Tibial nerve (tissue), 4 donors: ENCODE data around the gene FGF14. TPM values are rescaled to one million over a fixed set of nuclear protein-coding genes. Genes with fewer than 3 reads are reported as not detected.
"Not testable (repeated sequence)": the region's sequence is repeated elsewhere in the genome, so short reads cannot be mapped to it uniquely, and the experiment has no call there.

Experiments used
- DNase-seq, 2 donors: peaks; one replicate each; pipeline ENCODE4 v3.0.0-alpha.2; 2019; ENCODE audit warnings: low spot score in 2 of 2
- H3K27ac ChIP-seq, 4 donors: fragments of 200-600 bp; sonication (generic) in 3 of 4; one replicate each; pipeline ENCODE4 v1.5.1; 2017 to 2019; ENCODE audit warnings: mild to moderate bottlenecking in 1 of 4
- H3K27me3 ChIP-seq, 2 donors: fragments of 200-600 bp; sonication (generic) in 1 of 2; one replicate each; pipeline versions ENCODE4 v1.5.1 to v1.6.0; 2017 to 2019
- H3K36me3 ChIP-seq, 3 donors: fragments of 200-600 bp; sonication (generic); one replicate each; pipeline ENCODE4 v1.5.1; 2018 to 2019
- H3K4me1 ChIP-seq, 4 donors: fragments of 200-600 bp; sonication (generic) in 3 of 4; one replicate each; pipeline ENCODE4 v1.5.1; 2017 to 2019
- H3K4me3 ChIP-seq, 4 donors: fragments of 200-600 bp; sonication (generic) in 3 of 4; one replicate each; pipeline ENCODE4 v1.5.1; 2017 to 2019; ENCODE audit warnings: mild to moderate bottlenecking in 1 of 4, moderate library complexity in 1 of 4
- H3K9me3 ChIP-seq, 4 donors: fragments of 200-600 bp; sonication (generic) in 3 of 4; one replicate each; pipeline ENCODE4 v1.5.1; 2017 to 2019
- CTCF ChIP-seq, 5 experiments: fragments of 200-600 bp in 3 of 5; fragments of 450-650 bp in 2 of 5; sonication (generic) in 3 of 5; IDR thresholded peaks; one replicate each; pipeline ENCODE4 v1.5.1; 2016 to 2019; ENCODE audit warnings: antibody characterized with exemption in 5 of 5, mild to moderate bottlenecking in 3 of 5, moderate library complexity in 2 of 5
- EP300 ChIP-seq, 2 donors: sonication (generic); formaldehyde crosslinking; IDR thresholded peaks; one replicate each; pipeline ENCODE4 v1.6.1; 2017; ENCODE audit warnings: antibody characterized with exemption in 2 of 2, mild to moderate bottlenecking in 1 of 2
- POLR2A ChIP-seq, 2 donors: fragments of 450-650 bp; IDR thresholded peaks; one replicate each; pipeline ENCODE4 v1.6.1; 2017; ENCODE audit warnings: antibody characterized with exemption in 2 of 2, mild to moderate bottlenecking in 2 of 2, moderate library complexity in 2 of 2
- WGBS, 2 donors: methylation state at CpG; one replicate each; pipeline ENCODE4 v1.1.5; 2018; 5-methylcytosine and 5-hydroxymethylcytosine counted together
- total RNA-seq, 4 donors: library from RNA; depleted of rRNA; stranded (reverse); fragments of >200 nt; gene quantifications; one replicate each; pipeline ENCODE4 v1.1.0, GENCODE V29; 2016

Gene FGF14
- total RNA-seq, 4 donors from 2014 or later: 0.20 to 2.1 (median 0.21) TPM; not detected in 1

- H3K4me1 ChIP-seq: no peaks in the 10 kb centered on the region
- H3K27ac ChIP-seq: no peak overlapping the region
- H3K9me3 ChIP-seq: no peaks in the 10 kb centered on the region
- TF ChIP-seq EP300 (IDR thresholded peaks at IDR 0.05) (no peak), CTCF (IDR thresholded peaks at IDR 0.05) (no peak), POLR2A (IDR thresholded peaks at IDR 0.05) (no peak)
- no peak for DNase-seq
- no peaks in the 10 kb centered on the region for H3K36me3 ChIP-seq
- H3K4me3 ChIP-seq: no peak overlapping the region
- no peaks in the 10 kb centered on the region for H3K27me3 ChIP-seq
- WGBS, 2 donors: 82 to 83% methylated on average over 4 of the region's 4 CpGs
These were observed 279.7 kb downstream of the FGF14 start for GRCh38 chr13:102122147-102122546.

GRCh38 chr13:102117175-102117831 lies 284.5 kb downstream of the FGF14 start:
- Histone ChIP-seq H3K27me3 (no peaks in the 10 kb centered on the region), H3K4me1 (no peaks in the 10 kb centered on the region), H3K27ac (no peak overlapping the region), H3K36me3 (no peaks in the 10 kb centered on the region), H3K4me3 (no peak overlapping the region), H3K9me3 (no peaks in the 10 kb centered on the region)
- no peak for DNase-seq
- TF ChIP-seq POLR2A (IDR thresholded peaks at IDR 0.05): no peak
- no peak for TF ChIP-seq EP300 (IDR thresholded peaks at IDR 0.05)
- 56 to 59% methylated on average over 7 of the region's 7 CpGs for WGBS, 2 donors

GRCh38 chr13:102103469-102103868 lies 298.4 kb downstream of the FGF14 start:
- no peaks in the 10 kb centered on the region for H3K36me3 ChIP-seq
- no peak overlapping the region for H3K27ac ChIP-seq
- H3K4me3 ChIP-seq: no peak overlapping the region
- TF ChIP-seq POLR2A (IDR thresholded peaks at IDR 0.05) (no peak), CTCF (IDR thresholded peaks at IDR 0.05) (no peak), EP300 (IDR thresholded peaks at IDR 0.05) (no peak)
- H3K27me3 ChIP-seq: no peaks in the 10 kb centered on the region
- no peaks in the 10 kb centered on the region for H3K4me1 ChIP-seq
- no peak for DNase-seq
- 75 to 79% methylated on average over 3 of the region's 3 CpGs for WGBS, 2 donors
- H3K9me3 ChIP-seq: no peaks in the 10 kb centered on the region

- no peaks in the 10 kb centered on the region for H3K4me1 ChIP-seq
- no peak for DNase-seq
- TF ChIP-seq POLR2A (IDR thresholded peaks at IDR 0.05) (no peak), EP300 (IDR thresholded peaks at IDR 0.05) (no peak), CTCF (IDR thresholded peaks at IDR 0.05) (no peak)
- H3K36me3 ChIP-seq: no peaks in the 10 kb centered on the region
- H3K4me3 ChIP-seq: no peak overlapping the region
- 76 to 91% methylated on average over 3 of the region's 3 CpGs for WGBS, 2 donors
- H3K9me3 ChIP-seq: no peaks in the 10 kb centered on the region
- no peak overlapping the region for H3K27ac ChIP-seq
- no peaks in the 10 kb centered on the region for H3K27me3 ChIP-seq
These were observed 301.6 kb downstream of the FGF14 start for GRCh38 chr13:102100234-102100633.

GRCh38 chr13:102097708-102098107 lies 304.1 kb downstream of the FGF14 start:
- WGBS, 2 donors: 39 to 48% methylated on average over 5 of the region's 5 CpGs
- TF ChIP-seq CTCF (IDR thresholded peaks at IDR 0.05) (no peak), POLR2A (IDR thresholded peaks at IDR 0.05) (no peak), EP300 (IDR thresholded peaks at IDR 0.05) (no peak)
- Histone ChIP-seq H3K36me3 (no peaks in the 10 kb centered on the region), H3K4me3 (no peak overlapping the region), H3K27me3 (no peaks in the 10 kb centered on the region), H3K9me3 (no peaks in the 10 kb centered on the region), H3K4me1 (no peaks in the 10 kb centered on the region), H3K27ac (no peak overlapping the region)
- no peak for DNase-seq

GRCh38 chr13:102093288-102093687 lies 308.6 kb downstream of the FGF14 start:
- H3K27me3 ChIP-seq, H3K4me3 ChIP-seq, H3K9me3 ChIP-seq, H3K27ac ChIP-seq, H3K36me3 ChIP-seq, DNase-seq, H3K4me1 ChIP-seq: not testable (repeated sequence)
